Endodermal cell (in vitro differentiated cells): Measurements from ENCODE around the gene UROC1. TPM values are rescaled to one million over a fixed set of nuclear protein-coding genes. Genes with fewer than 3 reads are reported as not detected.

ENCODE experiments used
- DNase-seq: peaks from one replicate; pipeline ENCODE4 v3.0.0-alpha.2; 2017
- H3K27ac ChIP-seq: 2 replicates; pipeline ENCODE4 v1.5.1; 2013; ENCODE audit warnings: mild to moderate bottlenecking, low read depth, low read length, moderate library complexity
- H3K27me3 ChIP-seq: 2 replicates; pipeline ENCODE4 v1.6.1; 2013; ENCODE audit warnings: mild to moderate bottlenecking, low read length, moderate library complexity; ENCODE audit not compliant: insufficient read depth, control insufficient read depth, poor library complexity, severe bottlenecking
- H3K36me3 ChIP-seq: 2 replicates; pipeline ENCODE4 v1.7.0; 2013; ENCODE audit warnings: mild to moderate bottlenecking, low read length, moderate library complexity; ENCODE audit not compliant: control insufficient read depth, insufficient read depth
- H3K4me1 ChIP-seq: one replicate; pipeline ENCODE4 v1.7.0; 2013; ENCODE audit warnings: low read length; ENCODE audit not compliant: control insufficient read depth, insufficient read depth
- H3K4me3 ChIP-seq: 2 replicates; pipeline ENCODE4 v1.5.1; 2013; ENCODE audit warnings: mild to moderate bottlenecking, low read length, moderate library complexity
- H3K9ac ChIP-seq: 2 replicates; pipeline ENCODE4 v1.6.1; 2013; ENCODE audit warnings: mild to moderate bottlenecking, low read length, moderate library complexity; ENCODE audit not compliant: poor library complexity, severe bottlenecking; ENCODE audit errors: extremely low read depth
- H3K9me3 ChIP-seq: 2 replicates; pipeline ENCODE4 v1.6.1; 2013; ENCODE audit warnings: mild to moderate bottlenecking, low read length, moderate library complexity; ENCODE audit not compliant: control insufficient read depth
- H3K27ac Mint-ChIP-seq: 2 replicates; pipeline ENCODE4 v1.8.0; 2020; ENCODE audit warnings: mixed read lengths
- H3K27me3 Mint-ChIP-seq: 2 replicates; pipeline ENCODE4 v1.8.0; 2021; ENCODE audit warnings: mild to moderate bottlenecking, mixed read lengths; ENCODE audit not compliant: insufficient read depth
- H3K36me3 Mint-ChIP-seq: 2 replicates; pipeline ENCODE4 v1.8.0; 2020; ENCODE audit warnings: low read depth, mixed read lengths
- H3K4me1 Mint-ChIP-seq: 2 replicates; pipeline ENCODE4 v1.8.0; 2020; ENCODE audit warnings: mixed read lengths
- H3K4me3 Mint-ChIP-seq: 2 replicates; pipeline ENCODE4 v1.8.0; 2020; ENCODE audit warnings: mild to moderate bottlenecking, moderate library complexity, mixed read lengths
- H3K9me3 Mint-ChIP-seq: 2 replicates; pipeline ENCODE4 v1.8.0; 2020; ENCODE audit warnings: mild to moderate bottlenecking, mixed read lengths
- CTCF ChIP-seq: fragments of 200-600 bp; sonication (generic); conservative IDR thresholded peaks from 2 replicates; pipeline ENCODE4 v1.5.0; 2021; ENCODE audit warnings: antibody characterized with exemption, mild to moderate bottlenecking
- WGBS, 2 experiments: methylation state at CpG; one replicate each; pipeline versions ENCODE4 v1.1.5 to v1.1.7; 2013; ENCODE audit warnings: missing lambda C conversion rate in 2 of 2, mixed read lengths in 1 of 2; ENCODE audit not compliant: insufficient coverage in 1 of 2, insufficient read length in 1 of 2; 5-methylcytosine and 5-hydroxymethylcytosine counted together
- total RNA-seq, 2 donors: library from RNA; stranded (reverse); fragmentation: NEBNext Ultra II Directional in 1 of 2; extraction: Animal tissue kit (Norgen Biotek cat#: 25700) in 1 of 2; gene quantifications; 2 replicates in 1 of 2; 3 replicates in 1 of 2; pipeline ENCODE4 v1.2.1, GENCODE V29; 2021

UROC1 gene
- total RNA-seq, 2 donors from 2014 or later: not detected

- peaks cover 7% of the 10 kb centered on the region for H3K4me1 Mint-ChIP-seq
- TF ChIP-seq CTCF: no peak
- Histone ChIP-seq H3K36me3 (no peaks in the 10 kb centered on the region), H3K4me3 (no peak overlapping the region), H3K27ac (no peak overlapping the region), H3K4me1 (peaks cover 7% of the 10 kb centered on the region), H3K27me3 (no peaks in the 10 kb centered on the region), H3K9me3 (no peaks in the 10 kb centered on the region), H3K9ac (no peak overlapping the region)
- no peaks in the 10 kb centered on the region for H3K27me3 Mint-ChIP-seq
- no peaks in the 10 kb centered on the region for H3K9me3 Mint-ChIP-seq
- 84 to 88% methylated on average over 6 to 11 of the region's 11 CpGs for WGBS, 2 experiments
- no peak for DNase-seq
- H3K36me3 Mint-ChIP-seq: no peaks in the 10 kb centered on the region
- H3K4me3 Mint-ChIP-seq: no peak overlapping the region
- H3K27ac Mint-ChIP-seq: no peak overlapping the region
Measured at GRCh38 chr3:126514161-126514560, 3.4 kb downstream of the UROC1 start.

- no peaks in the 10 kb centered on the region for H3K27me3 ChIP-seq
- no peak for DNase-seq
- H3K9ac ChIP-seq: no peak overlapping the region
- no peaks in the 10 kb centered on the region for H3K36me3 ChIP-seq
- no peaks in the 10 kb centered on the region for H3K36me3 Mint-ChIP-seq
- peaks cover under 1% of the 10 kb centered on the region for H3K4me1 ChIP-seq
- 88 to 89% methylated on average over 9 to 12 of the region's 12 CpGs for WGBS, 2 experiments
- no peak overlapping the region for H3K27ac Mint-ChIP-seq
- H3K9me3 ChIP-seq: no peaks in the 10 kb centered on the region
- H3K27me3 Mint-ChIP-seq: no peaks in the 10 kb centered on the region
- TF ChIP-seq CTCF: no peak
- no peak overlapping the region for H3K4me3 Mint-ChIP-seq
- no peak overlapping the region for H3K4me3 ChIP-seq
- no peak overlapping the region for H3K27ac ChIP-seq
- no peaks in the 10 kb centered on the region for H3K4me1 Mint-ChIP-seq
- no peaks in the 10 kb centered on the region for H3K9me3 Mint-ChIP-seq
Measured at GRCh38 chr3:126512916-126513650, 4.5 kb downstream of the UROC1 start.

GRCh38 chr3:126512026-126512425, 5.5 kb downstream of the UROC1 start:
- Histone ChIP-seq H3K27ac (no peak overlapping the region), H3K9ac (no peak overlapping the region), H3K9me3 (no peaks in the 10 kb centered on the region), H3K4me3 (no peak overlapping the region), H3K4me1 (no peaks in the 10 kb centered on the region), H3K27me3 (no peaks in the 10 kb centered on the region), H3K36me3 (no peaks in the 10 kb centered on the region)
- no peak overlapping the region for H3K4me3 Mint-ChIP-seq
- H3K27me3 Mint-ChIP-seq: no peaks in the 10 kb centered on the region
- DNase-seq: no peak
- 89 to 92% methylated on average over 5 to 7 of the region's 7 CpGs for WGBS, 2 experiments
- no peak for TF ChIP-seq CTCF
- no peak overlapping the region for H3K27ac Mint-ChIP-seq
- no peaks in the 10 kb centered on the region for H3K9me3 Mint-ChIP-seq
- H3K4me1 Mint-ChIP-seq: no peaks in the 10 kb centered on the region
- no peaks in the 10 kb centered on the region for H3K36me3 Mint-ChIP-seq
